Liver (tissue), 3 donors: ENCODE results near the gene NOS3.

Experiments used
- EGR1 ChIP-seq, 2 donors: IDR thresholded peaks; 2 replicates each; pipeline ENCODE4 v1.6.1; 2016 to 2018; ENCODE audit warnings: antibody characterized with exemption in 2 of 2, low read depth in 2 of 2
- HNF4G ChIP-seq: IDR thresholded peaks from 2 replicates; pipeline ENCODE4 v1.6.1; 2016; ENCODE audit warnings: antibody characterized with exemption
- JUND ChIP-seq, 2 donors: IDR thresholded peaks; 2 replicates each; pipeline ENCODE4 v1.6.1; 2016; ENCODE audit warnings: antibody characterized with exemption in 2 of 2
- RAD21 ChIP-seq, 2 donors: IDR thresholded peaks; 2 replicates each; pipeline ENCODE4 v1.6.1; 2016; ENCODE audit warnings: antibody characterized with exemption in 2 of 2, mild to moderate bottlenecking in 2 of 2
- SP1 ChIP-seq: IDR thresholded peaks from 2 replicates; pipeline ENCODE4 v1.6.1; 2018; ENCODE audit warnings: antibody characterized with exemption, mild to moderate bottlenecking
- TAF1 ChIP-seq: conservative IDR thresholded peaks from 2 replicates; pipeline ENCODE4 v1.6.1; 2016; ENCODE audit warnings: antibody characterized with exemption, mild to moderate bottlenecking
- YY1 ChIP-seq: IDR thresholded peaks from 2 replicates; pipeline ENCODE4 v1.6.1; 2016; ENCODE audit warnings: antibody characterized with exemption, mild to moderate bottlenecking
- TF ChIP-seq, protein P1 (sequence below): IDR thresholded peaks from 2 replicates; pipeline ENCODE4 v1.6.1; 2016; ENCODE audit warnings: antibody characterized with exemption
- TF ChIP-seq, protein P2 (sequence below): fragments of 150-350 bp; IDR thresholded peaks from 2 replicates; pipeline ENCODE4 v1.5.1; 2017; ENCODE audit warnings: improper control_type of control experiment, low read depth, low read length; ENCODE audit not compliant: missing input control
- TF ChIP-seq, protein P3 (sequence below): IDR thresholded peaks from 2 replicates; pipeline ENCODE4 v1.6.1; 2016; ENCODE audit warnings: antibody characterized with exemption
- TF ChIP-seq, protein P4 (sequence below): IDR thresholded peaks from 2 replicates; pipeline ENCODE4 v1.6.1; 2016; ENCODE audit warnings: antibody characterized with exemption
- TF ChIP-seq, protein P5 (sequence below): IDR thresholded peaks from 2 replicates; pipeline ENCODE4 v1.6.1; 2016; ENCODE audit warnings: antibody characterized with exemption, mild to moderate bottlenecking
- donor health status: healthy.
- donor health status: healthy.

DNA sequence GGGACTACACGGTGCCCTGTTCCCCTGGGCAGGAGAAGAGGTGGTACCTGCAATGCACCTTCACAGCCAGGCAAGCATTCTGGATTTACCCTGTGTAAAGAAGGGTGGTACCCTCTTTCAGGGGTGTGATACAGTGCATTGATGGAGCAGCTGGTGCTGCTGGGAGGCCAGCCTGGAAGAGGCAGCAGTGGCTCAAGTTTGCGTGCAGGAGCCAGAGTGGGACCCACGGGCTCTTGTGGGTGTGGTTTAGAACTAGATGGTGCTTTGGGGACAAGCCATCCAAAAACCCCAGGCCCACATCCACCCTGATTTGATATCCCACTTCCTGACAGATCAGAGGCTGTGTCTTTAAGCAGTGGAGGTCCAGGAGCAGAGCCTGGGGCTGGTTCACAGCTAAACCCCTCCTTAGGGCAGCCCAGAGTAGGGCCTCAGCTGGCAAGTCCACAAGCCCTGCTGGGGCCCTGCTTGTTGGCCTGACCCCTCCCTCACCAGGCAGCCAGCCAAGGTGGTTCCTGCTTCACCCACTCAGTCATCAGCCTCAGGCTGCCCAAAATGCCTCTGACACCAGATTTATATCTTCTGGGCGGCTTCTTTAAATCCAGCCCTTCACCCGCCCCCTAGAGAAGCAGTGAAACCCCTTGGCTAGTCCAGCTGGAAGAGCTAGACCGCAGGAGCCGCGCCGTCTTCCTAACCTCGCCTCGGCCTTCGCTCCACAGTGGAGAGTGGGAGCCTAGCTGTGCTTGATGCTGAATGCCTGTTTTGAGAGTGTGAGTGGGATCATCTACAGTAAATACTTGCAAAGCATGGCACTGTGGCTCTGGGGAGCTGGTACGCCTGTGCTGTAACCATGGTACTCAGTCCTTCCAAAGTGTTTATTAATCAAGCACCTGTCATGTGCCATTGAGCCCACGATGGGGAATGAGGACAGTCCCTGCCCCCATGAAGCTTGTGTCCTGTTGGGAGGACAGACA is 56.1 kb downstream of the NOS3 start:
- TF ChIP-seq, protein P1, sequence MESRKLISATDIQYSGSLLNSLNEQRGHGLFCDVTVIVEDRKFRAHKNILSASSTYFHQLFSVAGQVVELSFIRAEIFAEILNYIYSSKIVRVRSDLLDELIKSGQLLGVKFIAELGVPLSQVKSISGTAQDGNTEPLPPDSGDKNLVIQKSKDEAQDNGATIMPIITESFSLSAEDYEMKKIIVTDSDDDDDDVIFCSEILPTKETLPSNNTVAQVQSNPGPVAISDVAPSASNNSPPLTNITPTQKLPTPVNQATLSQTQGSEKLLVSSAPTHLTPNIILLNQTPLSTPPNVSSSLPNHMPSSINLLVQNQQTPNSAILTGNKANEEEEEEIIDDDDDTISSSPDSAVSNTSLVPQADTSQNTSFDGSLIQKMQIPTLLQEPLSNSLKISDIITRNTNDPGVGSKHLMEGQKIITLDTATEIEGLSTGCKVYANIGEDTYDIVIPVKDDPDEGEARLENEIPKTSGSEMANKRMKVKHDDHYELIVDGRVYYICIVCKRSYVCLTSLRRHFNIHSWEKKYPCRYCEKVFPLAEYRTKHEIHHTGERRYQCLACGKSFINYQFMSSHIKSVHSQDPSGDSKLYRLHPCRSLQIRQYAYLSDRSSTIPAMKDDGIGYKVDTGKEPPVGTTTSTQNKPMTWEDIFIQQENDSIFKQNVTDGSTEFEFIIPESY, result no peak
- TF ChIP-seq, protein P2, sequence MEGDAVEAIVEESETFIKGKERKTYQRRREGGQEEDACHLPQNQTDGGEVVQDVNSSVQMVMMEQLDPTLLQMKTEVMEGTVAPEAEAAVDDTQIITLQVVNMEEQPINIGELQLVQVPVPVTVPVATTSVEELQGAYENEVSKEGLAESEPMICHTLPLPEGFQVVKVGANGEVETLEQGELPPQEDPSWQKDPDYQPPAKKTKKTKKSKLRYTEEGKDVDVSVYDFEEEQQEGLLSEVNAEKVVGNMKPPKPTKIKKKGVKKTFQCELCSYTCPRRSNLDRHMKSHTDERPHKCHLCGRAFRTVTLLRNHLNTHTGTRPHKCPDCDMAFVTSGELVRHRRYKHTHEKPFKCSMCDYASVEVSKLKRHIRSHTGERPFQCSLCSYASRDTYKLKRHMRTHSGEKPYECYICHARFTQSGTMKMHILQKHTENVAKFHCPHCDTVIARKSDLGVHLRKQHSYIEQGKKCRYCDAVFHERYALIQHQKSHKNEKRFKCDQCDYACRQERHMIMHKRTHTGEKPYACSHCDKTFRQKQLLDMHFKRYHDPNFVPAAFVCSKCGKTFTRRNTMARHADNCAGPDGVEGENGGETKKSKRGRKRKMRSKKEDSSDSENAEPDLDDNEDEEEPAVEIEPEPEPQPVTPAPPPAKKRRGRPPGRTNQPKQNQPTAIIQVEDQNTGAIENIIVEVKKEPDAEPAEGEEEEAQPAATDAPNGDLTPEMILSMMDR, result no peak
- TF ChIP-seq, protein P3, sequence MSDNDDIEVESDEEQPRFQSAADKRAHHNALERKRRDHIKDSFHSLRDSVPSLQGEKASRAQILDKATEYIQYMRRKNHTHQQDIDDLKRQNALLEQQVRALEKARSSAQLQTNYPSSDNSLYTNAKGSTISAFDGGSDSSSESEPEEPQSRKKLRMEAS, result no peak
- no peak for TF ChIP-seq JUND (IDR thresholded peaks at IDR 0.05)
- no peak for TF ChIP-seq EGR1 (IDR thresholded peaks at IDR 0.05; ENCODE audit: low read depth in 2 of 2)
- no peak for TF ChIP-seq RAD21 (IDR thresholded peaks at IDR 0.05)
- TF ChIP-seq, protein P4, sequence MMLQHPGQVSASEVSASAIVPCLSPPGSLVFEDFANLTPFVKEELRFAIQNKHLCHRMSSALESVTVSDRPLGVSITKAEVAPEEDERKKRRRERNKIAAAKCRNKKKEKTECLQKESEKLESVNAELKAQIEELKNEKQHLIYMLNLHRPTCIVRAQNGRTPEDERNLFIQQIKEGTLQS, result no peak
- no peak for TF ChIP-seq SP1
- TF ChIP-seq, protein P5, sequence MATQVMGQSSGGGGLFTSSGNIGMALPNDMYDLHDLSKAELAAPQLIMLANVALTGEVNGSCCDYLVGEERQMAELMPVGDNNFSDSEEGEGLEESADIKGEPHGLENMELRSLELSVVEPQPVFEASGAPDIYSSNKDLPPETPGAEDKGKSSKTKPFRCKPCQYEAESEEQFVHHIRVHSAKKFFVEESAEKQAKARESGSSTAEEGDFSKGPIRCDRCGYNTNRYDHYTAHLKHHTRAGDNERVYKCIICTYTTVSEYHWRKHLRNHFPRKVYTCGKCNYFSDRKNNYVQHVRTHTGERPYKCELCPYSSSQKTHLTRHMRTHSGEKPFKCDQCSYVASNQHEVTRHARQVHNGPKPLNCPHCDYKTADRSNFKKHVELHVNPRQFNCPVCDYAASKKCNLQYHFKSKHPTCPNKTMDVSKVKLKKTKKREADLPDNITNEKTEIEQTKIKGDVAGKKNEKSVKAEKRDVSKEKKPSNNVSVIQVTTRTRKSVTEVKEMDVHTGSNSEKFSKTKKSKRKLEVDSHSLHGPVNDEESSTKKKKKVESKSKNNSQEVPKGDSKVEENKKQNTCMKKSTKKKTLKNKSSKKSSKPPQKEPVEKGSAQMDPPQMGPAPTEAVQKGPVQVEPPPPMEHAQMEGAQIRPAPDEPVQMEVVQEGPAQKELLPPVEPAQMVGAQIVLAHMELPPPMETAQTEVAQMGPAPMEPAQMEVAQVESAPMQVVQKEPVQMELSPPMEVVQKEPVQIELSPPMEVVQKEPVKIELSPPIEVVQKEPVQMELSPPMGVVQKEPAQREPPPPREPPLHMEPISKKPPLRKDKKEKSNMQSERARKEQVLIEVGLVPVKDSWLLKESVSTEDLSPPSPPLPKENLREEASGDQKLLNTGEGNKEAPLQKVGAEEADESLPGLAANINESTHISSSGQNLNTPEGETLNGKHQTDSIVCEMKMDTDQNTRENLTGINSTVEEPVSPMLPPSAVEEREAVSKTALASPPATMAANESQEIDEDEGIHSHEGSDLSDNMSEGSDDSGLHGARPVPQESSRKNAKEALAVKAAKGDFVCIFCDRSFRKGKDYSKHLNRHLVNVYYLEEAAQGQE, result no peak
- no peak for TF ChIP-seq TAF1
- TF ChIP-seq HNF4G, result no peak
- TF ChIP-seq YY1, result no peak
